GM18858 (cell line): ENCODE results near the gene DLL1.

Source experiments
- ATAC-seq: cut with Tn5 transposase; IDR thresholded peaks from one replicate; pipeline ENCODE4 v1.9.1; 2021; ENCODE audit not compliant: unreplicated experiment

DLL1 gene

DNA sequence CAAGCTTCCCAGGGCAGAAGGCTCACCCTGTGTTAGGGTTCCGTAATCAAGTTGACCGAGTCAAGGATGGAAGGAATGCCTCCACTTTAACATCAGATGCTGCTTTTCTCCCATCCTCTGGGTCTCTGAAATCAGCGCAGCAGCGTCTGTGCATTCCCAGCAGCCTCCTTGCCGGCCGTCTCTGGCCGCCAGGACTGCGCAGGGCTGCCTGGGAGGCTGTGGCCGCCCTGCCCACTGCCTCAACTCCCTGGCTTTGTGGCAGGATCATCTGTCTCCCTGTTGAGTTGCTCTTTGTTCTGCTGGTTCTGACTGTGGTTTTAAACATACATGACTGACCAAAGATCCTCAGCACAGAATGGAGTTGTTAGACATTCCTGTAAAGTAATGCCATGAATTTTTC, 56.5 kb downstream of the DLL1 start:
- ATAC-seq, result no peak

DNA sequence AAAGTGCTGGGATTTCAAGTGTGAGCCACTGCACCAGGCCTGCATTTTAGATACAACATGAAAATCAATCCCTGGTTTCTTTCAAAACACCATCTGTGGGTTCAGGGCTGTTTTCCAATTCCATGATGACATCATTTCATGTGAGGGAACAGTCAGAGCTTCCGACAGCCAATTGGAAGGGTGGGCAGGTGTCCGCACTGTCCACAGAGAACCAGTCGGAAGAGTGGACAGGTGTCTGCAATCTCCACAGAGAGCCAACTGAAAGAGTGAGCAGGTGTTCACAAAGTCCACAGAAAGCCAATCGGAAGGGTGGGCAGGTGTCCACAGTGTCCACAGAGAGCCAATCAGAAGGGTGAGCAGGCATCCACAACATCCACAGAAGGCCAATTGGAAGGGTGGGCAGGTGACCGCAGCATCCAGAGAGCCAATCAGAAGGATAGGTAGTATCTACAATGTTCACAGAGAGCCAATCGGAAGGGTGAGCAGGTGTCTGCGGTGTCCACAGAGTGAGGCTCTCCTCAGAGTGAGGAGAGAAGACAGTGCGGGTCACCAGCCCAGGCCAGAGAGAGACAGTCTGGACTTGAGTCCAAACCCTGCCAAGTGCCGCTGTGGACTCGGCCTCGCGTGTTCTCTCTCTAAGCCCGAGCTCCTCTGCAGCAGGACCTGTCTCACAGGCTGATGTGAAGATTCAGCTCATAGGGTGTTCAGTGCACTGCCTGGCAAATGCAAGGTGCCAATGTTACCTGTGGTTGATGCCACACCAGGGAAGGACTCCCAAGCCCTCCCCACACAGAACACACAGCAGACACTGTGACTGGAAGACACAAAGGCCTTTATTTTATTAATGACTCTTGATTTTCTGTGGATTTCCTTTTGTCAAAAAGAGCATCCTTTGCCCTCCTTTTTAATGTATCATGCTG, 57.3 kb downstream of the DLL1 start:
- no peak for ATAC-seq
